ENCODE measurements around the gene SLC25A26.

SLC25A26 gene

GRCh38 chr3:66376568-66376967 is 155.8 kb downstream of the SLC25A26 start:
- DNase-seq (ENCODE audit: low read depth): no peak

- no peak for DNase-seq (ENCODE audit: low read depth)
Observed at GRCh38 chr3:66377800-66378199, 157.0 kb downstream of the SLC25A26 start.

- DNase-seq (ENCODE audit: low read depth): peak; percentile 27
Observed at GRCh38 chr3:66378256-66378655, 157.5 kb downstream of the SLC25A26 start.

- no peak for DNase-seq (ENCODE audit: low read depth)
Observed at GRCh38 chr3:66379565-66379964, 158.8 kb downstream of the SLC25A26 start.

GRCh38 chr3:66380200-66380932 is 159.6 kb downstream of the SLC25A26 start:
- DNase-seq (ENCODE audit: low read depth): no peak

- no peak for DNase-seq (ENCODE audit: low read depth)
Observed at GRCh38 chr3:66381626-66382025, 160.8 kb downstream of the SLC25A26 start.

GRCh38 chr3:66382142-66382541 is 161.3 kb downstream of the SLC25A26 start:
- DNase-seq (ENCODE audit: low read depth): no peak

GRCh38 chr3:66383023-66383422 is 162.2 kb downstream of the SLC25A26 start:
- DNase-seq (ENCODE audit: low read depth): no peak

- no peak for DNase-seq (ENCODE audit: low read depth)
Observed at GRCh38 chr3:66383998-66384745, 163.4 kb downstream of the SLC25A26 start.

- no peak for DNase-seq (ENCODE audit: low read depth)
Observed at GRCh38 chr3:66385066-66385465, 164.3 kb downstream of the SLC25A26 start.

GRCh38 chr3:66386011-66386924 is 165.5 kb downstream of the SLC25A26 start:
- no peak for DNase-seq (ENCODE audit: low read depth)

GRCh38 chr3:66386925-66387650 is 166.3 kb downstream of the SLC25A26 start:
- no peak for DNase-seq (ENCODE audit: low read depth)

GRCh38 chr3:66390013-66390412 is 169.2 kb downstream of the SLC25A26 start:
- DNase-seq (ENCODE audit: low read depth): no peak

GRCh38 chr3:66392512-66392911 is 171.7 kb downstream of the SLC25A26 start:
- DNase-seq (ENCODE audit: low read depth): no peak

GRCh38 chr3:66392966-66393332 is 172.1 kb downstream of the SLC25A26 start:
- no peak for DNase-seq (ENCODE audit: low read depth)

GRCh38 chr3:66393333-66394005 is 172.7 kb downstream of the SLC25A26 start:
- no peak for DNase-seq (ENCODE audit: low read depth)

- peak; percentile 27 for DNase-seq (ENCODE audit: low read depth)
Observed at GRCh38 chr3:66394019-66394752, 173.4 kb downstream of the SLC25A26 start.

GRCh38 chr3:66394753-66395249 is 174.0 kb downstream of the SLC25A26 start:
- no peak for DNase-seq (ENCODE audit: low read depth)

- no peak for DNase-seq (ENCODE audit: low read depth)
Observed at GRCh38 chr3:66395635-66396034, 174.8 kb downstream of the SLC25A26 start.

- DNase-seq (ENCODE audit: low read depth): no peak
Observed at GRCh38 chr3:66396161-66396760, 175.5 kb downstream of the SLC25A26 start.
